Suprapubic skin (tissue), 4 donors: ENCODE measurements around the gene MAF.

ENCODE experiments used
- CTCF ChIP-seq, 2 donors: fragments of 200-600 bp in 1 of 2; fragments of 450-650 bp in 1 of 2; sonication (generic) in 1 of 2; IDR thresholded peaks; one replicate each; pipeline ENCODE4 v1.5.1; 2016 to 2019; ENCODE audit warnings: antibody characterized with exemption in 2 of 2, mild to moderate bottlenecking in 1 of 2, moderate library complexity in 1 of 2
- POLR2A ChIP-seq, 2 donors: fragments of 450-650 bp; IDR thresholded peaks; one replicate each; pipeline ENCODE4 v1.6.1; 2017; ENCODE audit warnings: antibody characterized with exemption in 2 of 2, mild to moderate bottlenecking in 2 of 2, moderate library complexity in 2 of 2
- POLR2AphosphoS5 ChIP-seq, 3 donors: sonication (generic); formaldehyde crosslinking; IDR thresholded peaks; one replicate each; pipeline ENCODE4 v1.6.1; 2017; ENCODE audit warnings: antibody characterized with exemption in 3 of 3

- TF ChIP-seq POLR2A (IDR thresholded peaks at IDR 0.05): no peak
- no peak for TF ChIP-seq CTCF (IDR thresholded peaks at IDR 0.05)
- no peak for TF ChIP-seq POLR2AphosphoS5 (IDR thresholded peaks at IDR 0.05)
These were observed 50.2 kb downstream of the MAF start for GRCh38 chr16:79550373-79550772.
